ENCODE data around the gene CHRNA4.
"Not testable (repeated sequence)": the region's sequence is repeated elsewhere in the genome, so short reads cannot be mapped to it uniquely, and the experiment has no call there.

Gene CHRNA4

DNA sequence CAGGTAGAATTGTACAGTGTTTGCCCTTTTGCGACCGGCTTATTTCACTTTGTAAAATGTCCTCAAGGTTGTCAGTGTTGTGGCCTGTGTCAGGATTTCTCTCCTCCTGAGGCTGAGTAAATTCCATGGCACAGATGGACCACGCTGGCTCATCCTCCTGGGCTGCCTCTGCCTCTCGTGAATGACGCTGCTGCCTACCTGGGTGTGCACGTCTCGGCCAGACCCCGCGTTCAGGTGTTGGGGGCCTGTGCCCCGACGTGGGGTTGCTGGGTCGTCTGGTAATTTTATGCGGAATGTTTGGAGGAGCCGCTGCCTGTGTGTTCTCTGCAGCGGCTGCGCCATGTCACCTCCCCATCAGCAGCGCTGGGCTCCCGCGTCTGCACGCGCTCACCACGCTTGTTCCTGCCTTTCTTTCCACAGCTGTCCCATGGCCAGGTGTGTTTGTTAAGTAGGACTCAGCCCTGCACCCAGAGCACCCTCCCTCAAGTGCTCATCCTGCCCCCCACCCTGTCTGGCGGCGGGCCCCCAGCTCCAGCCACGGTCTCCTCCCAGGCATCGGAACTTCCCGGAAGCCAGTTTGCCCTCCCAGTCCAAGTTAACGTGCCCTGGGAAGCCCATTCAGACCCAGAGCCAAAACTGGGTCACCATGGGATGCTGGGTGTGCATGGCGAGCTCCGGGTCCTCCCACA lies 36.1 kb upstream of the CHRNA4 start:
- no peak for DNase-seq

DNA sequence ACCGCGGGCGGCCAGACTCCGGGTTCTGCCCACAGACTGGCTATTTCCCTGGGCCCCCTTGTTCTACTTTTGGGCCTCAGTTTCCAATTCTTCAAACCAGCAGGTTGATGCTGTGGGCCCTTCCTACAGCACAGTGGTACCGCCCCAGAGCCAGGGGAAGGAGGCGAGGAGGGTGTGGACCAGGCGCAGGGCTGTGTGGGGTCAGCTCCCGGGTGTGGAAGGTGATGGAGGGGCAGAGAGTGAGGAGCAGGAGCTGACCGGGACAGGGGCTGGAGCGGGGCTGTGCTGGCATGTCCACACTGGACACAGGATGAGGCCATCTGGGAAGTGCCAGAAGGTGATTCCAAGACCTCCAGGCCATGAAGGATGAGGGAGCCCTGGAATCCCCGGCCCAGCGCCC lies 35.2 kb upstream of the CHRNA4 start:
- DNase-seq = no peak

DNA sequence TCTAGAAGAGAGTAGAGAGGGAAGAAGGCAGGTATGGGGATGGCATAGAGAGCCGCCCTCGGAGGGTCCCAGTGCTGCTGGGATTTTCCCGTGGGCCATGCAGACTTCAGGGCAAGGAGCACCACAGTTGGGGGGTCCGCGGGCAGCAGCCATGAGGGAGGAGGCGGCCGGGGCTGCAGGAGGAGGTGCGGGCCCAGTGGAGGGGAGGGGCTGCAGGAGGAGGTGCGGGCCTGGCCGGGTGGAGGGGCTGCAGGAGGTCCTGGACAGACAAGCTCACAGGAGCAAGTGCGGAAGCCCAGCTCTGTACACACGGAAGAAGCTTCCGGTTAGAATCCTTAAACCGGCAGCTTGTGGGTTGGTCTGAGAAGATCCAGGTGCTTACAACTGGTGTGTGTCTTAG lies 34.6 kb upstream of the CHRNA4 start:
- no peak for DNase-seq

DNA sequence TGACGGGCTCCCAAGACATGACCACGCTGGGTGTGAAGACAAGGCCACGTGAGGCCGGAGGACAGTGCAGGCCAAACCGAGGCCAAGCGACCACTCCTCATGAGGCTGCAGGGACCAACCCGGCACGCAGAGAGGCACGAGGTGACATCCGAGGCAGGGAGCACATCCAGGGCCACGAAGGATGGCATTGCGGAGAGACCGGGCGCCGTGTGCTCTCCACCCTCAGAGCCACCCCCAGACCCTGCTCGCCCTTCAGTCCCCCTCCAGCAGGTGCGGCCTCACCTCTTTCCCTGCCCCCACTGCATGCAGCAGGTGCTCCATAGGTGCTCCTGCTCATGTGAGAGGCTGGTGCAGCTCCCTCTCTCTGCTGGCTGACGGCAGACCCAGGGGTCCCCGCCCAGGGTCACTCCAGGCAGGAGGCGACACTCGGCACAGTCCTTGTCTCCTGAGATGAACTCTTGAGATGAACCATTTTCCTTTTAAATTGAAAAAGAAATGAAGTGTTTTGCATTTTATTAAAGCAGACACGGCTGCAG lies 33.8 kb upstream of the CHRNA4 start:
- no peak for DNase-seq

DNA sequence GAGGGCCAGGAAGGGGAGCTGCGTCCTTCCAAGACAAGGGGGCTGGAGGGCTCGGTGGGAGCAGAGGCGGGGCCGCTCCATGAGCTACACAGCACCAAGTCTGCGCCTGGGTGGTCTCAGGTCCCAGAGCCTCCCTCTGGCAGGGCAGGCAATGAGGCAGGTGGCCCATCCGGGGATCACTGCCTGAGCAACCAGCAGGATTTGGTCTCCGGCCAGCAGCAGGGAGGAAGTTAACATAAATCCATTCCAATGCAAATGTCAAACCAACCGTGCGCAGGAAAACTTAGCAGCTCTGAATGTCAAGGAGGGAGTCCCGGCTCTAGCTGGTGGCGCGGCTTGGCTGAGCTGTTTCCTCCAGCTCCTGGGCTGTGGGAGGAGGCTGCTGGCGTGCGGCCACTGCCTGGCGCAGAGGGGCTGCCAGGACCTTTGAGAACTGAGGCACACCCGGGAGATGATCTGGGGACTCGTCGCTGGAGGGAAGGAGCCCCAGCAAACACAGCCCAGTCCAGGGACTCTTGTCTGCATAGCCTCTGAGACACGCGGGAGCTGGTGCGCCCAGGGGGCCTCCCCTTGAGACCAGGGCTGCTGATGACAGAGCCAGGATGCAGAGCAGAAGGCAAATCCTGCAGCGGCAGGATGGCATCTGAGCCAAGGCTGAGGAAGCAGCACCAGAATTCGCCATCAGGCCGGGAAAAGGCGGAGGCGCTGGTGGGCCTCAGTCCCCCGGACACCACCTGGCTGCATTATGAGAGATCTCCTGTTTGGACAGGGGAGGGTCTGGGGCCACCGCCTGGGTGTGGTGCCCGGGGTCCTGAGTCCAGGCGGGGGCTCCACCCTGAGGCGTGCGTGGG lies 33.1 kb upstream of the CHRNA4 start:
- no peak for DNase-seq

DNA sequence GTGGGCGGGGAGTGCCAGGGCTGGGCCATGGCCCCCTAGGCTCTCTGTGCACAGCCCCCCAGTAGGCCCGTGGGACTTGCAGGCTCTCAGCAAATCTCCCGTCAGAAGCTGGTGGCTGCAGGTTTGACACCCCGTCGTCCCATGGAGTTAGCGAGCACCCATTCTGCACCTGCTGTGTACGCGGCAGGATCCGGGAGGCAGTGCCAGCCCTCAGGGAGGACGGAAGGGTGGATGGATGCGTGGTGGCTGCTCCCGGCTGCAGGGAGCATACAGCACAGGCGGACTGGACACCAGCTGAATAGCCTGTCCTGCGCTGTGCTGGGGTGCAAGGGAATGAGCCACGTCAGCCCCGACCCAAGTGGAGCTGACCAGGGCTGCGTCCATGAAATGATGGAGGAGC lies 32.4 kb upstream of the CHRNA4 start:
- no peak for DNase-seq

DNA sequence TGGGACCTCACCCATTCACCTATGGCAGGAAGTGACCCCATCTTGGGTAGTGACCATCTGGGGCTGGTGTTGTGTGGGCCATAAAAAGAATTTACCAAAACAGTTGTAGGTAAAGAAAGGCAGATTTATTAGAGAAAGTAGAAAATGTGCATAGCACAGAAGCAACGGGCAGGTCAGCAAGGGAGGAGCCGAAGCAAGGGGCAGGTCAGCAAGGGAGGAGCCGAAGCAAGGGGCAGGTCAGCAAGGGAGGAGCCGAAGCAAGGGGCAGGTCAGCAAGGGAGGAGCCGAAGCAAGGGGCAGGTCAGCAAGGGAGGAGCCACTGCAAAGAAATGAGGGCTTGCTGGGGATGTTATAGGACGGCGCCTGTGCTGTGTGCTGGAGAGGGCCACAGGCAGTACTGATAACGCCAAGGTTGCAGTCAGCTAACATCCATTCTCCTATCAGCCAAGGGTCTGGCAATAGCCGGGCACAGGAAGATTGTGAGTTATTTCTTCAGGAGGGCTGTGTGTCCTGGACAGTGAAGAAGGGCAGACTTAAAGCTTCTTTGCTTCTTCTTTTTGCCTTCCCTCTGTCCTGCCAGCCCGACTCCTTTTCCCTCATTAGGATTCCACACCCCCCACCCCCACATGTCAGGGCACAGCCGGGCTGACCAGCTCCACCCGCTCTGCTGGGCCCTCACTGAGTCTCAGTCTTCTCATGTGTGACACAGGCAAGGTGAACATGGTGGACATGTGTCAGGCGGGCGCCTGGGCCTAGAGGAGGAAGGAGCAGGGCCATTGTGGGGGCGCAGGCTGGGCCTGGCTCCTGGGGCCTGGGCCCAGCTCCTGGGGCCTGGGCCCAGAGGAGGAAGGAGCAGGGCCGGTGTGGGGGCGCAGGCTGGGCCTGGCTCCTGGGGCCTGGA lies 31.6 kb upstream of the CHRNA4 start:
- DNase-seq = no peak

DNA sequence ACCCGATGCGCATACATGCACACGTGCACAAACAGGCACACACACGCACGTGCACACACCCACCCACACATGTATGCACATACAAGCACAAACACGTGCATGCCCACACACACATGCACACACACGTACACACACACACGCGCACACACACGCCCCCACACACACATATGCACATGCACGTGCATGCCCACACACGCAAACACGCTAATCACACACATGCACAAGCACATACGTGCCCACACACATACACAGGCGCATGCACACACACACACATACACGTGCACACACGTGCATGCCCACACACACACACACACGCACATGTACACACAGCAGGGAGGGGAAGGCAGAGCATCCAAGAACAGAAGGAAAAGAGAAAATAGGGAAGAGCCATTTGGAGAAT lies 26.8 kb upstream of the CHRNA4 start:
- no peak for DNase-seq

DNA sequence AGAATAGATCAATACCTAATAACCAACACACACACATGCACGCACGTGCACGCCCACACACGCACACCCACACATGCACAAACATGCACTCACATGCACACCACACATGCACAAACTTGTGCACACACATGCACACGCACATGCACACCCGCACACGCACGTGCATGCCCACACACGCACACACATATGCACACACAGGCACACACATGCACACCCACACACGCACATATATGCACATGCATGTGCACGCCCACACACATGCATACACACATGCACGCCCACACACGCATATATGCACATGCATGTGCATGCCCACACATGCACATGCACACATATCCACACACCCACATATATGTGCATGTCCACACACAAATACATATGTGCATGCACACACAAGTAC lies 26.2 kb upstream of the CHRNA4 start:
- DNase-seq = no peak

DNA sequence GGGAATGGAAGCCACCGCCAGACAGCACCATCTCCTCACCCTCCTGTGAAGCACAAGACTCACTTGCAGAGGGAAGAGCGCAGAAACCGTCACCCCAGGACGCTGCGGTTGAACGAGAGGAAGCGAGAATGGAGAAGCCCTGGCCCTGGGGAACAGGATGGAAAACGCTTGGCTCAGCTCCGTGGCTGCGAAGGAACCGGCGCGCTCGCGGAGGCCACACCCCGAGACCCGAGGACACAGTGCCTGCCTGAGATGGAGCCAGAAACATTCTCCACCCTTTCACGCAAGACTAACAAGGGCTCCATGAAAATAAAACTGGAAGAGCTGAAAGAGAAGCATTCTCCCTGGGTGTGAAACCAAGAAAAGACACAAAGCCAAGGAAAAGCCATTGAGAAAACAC lies 25.3 kb upstream of the CHRNA4 start:
- no peak for DNase-seq

DNA sequence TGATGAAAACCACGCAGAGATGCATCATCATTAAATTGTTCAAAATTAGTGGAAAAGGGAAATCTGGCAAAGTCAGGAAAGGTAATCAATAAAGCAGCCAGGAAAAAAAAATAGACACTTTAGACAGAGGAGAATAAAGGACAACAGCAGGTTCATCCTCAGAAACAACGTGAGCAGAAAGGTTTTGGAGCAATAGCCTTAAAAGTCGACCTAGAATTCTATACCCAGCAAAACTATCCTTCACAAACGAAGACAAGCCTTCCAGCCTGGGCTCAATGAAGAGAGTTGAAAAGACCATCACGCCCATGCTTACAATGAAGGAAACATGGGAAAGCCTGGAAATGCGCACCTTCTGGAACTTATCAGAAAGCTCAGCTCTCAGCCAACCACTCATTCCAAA lies 24.7 kb upstream of the CHRNA4 start:
- DNase-seq = no peak

DNA sequence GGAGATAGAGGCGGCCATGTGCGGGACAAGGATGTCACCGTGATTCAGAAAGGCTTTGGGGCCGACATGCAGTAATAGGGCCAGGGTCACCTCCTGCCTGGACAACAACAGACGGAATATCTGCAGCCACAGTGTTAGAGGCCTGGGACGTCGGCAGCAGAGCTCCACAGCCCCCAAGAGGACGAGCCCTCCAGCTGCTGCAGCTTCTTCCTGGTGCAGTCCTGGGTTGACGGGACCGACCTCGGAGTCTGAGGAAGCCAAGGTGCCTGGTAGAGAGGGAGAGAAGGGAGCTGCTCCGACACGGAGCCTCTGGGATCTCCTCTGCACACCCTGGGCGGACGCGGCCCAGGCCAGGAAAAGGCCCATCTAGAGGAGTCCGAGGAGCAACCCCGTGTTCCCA lies 23.2 kb upstream of the CHRNA4 start:
- no peak for DNase-seq

DNA sequence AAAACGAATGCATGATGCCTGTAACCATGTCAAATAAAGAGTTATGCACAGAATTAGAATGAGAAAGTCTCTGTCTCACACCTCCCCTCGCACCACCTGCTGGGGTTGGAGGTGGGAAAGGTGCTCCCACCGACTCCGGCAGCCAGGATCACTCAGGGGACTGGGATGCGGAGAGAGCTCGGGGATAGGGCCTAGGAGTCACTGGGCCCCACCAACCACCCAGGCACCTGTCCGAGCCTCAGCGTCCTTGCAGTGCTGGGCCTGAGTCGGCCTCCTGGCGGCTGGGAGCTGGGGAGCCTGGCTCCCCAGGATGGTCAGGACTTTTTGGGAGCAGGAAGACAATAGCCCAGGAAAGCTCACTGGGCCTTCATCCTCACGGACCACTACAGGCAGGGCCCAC lies 22.4 kb upstream of the CHRNA4 start:
- no peak for DNase-seq

DNA sequence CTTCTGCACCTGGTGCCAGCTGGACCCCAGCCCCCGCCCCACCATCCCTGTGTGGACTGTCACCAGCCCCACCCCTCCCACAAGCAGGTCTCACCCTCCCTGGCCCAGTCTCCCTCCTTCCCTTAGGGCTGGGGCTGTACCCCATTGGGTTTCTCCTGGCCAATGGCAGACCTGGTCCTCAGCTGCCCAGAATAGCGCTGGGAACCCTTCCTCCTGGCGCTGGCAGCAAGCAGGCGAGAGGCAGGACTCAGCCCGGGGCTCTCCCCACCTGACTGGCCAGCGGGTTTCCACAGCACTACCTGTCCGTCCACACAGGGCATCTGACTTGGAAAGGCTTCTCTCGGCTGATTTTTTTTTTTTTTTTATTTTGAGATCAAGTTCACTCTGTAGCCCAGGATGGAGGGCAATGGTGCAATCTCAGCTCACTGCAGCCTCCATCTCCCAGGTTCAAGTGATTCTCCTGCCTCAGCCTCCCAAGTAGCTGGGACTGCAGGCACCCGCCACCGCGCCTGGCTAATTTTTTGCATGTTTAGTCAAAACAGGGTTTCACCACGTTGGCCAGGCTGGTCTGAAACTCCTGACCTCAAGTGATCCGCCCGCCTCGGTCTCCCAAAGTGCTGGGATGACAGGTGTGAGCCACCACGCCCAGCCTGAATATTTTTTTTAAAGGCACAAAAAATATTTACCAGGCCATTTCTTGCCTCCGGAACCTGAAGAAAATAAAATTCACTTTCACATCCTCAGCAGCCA lies 21.6 kb upstream of the CHRNA4 start:
- no peak for DNase-seq

DNA sequence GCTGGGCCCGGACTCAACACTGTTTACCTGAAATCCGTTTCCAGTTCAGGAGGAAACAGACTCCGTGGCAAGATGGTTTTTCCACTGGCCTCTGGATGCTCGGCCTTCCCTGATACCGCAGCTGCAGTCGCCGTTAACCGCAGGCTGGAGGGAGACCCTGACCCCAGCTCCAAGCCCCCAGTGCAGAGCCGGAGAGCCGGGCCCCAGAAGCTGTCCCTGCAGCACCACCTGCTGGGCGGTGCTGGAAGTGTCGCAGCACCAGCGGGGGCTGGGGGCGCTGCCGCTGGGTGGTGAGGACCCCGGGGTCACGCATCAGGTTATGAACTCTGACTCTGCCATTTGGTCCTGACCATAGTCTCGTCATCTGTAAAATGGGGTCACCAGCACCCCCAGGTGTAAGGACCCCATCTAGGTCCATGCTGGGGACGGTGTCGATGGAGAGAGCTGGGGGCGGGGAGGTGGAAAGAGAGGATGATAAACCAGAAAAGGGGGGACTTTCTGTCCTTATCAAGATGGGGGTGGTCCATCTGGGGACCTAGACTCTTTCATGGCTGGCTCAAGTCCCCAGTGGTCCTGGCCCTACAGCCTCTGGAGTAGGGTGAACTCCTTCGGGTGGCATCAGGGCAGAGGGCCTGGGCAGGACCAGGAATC lies 20.8 kb upstream of the CHRNA4 start:
- no peak for DNase-seq

DNA sequence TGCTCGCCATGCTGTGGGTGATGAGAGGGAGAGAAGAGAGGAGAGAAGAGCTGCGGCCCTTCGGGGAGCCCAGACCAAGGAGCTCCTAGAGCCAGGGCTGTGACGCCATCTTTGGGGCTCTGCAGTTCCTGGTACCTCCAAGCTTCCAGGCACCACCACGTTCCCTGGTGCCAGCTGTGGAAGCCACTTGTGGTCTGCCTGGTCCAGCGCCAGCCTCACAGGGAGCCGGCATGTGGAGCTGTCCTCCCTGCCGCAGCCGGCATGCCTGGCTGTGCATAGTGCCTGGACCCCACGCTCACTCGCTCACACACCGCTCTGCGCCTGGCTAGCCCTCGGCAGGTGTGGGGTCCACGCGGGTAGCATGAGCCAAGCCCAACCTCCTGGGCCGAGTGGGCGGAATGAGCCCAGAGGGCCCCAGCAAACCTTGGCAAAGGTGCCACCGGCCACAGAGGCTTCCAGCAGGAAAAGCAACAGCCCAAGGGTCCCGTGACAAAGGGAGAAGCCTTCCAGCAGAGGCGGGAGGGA lies 19.3 kb upstream of the CHRNA4 start:
- DNase-seq = no peak

DNA sequence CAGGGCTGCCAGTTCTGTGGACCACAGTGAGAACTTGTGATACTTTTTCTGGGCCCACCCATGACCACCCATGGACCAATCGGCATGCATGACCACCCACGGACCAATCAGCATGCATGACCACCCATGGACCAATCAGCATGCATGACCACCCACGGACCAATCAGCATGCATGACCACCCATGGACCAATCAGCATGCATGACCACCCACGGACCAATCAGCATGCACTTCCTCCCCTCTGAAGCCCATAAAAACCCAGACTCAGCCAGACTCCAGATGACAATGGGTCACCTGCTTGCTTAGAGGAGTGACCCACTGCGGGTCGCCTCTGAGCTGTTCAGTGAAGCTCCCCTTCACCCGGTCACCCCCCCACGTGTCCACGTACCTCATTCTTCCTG lies 18.7 kb upstream of the CHRNA4 start:
- not testable (repeated sequence) for DNase-seq

DNA sequence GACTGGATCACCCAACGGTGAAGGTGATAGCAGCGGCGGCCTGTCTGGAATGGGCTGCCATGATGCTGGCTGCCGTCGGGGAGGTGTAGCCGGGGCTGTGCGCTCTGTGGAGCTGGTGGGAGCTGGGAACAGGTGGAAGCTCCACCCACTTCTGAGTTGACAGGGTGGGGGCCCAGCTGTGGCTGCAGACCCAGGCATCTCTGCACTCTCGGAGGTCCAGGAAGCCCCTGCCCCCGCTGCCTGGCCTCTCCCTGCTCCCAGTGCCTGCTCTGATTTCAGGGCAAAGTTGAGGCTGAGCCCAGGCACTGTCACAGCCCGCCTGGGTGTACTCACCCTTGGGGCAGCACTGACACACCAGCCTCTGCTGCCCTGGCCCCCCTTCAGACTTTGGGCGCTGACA lies 18.1 kb upstream of the CHRNA4 start:
- DNase-seq = no peak

DNA sequence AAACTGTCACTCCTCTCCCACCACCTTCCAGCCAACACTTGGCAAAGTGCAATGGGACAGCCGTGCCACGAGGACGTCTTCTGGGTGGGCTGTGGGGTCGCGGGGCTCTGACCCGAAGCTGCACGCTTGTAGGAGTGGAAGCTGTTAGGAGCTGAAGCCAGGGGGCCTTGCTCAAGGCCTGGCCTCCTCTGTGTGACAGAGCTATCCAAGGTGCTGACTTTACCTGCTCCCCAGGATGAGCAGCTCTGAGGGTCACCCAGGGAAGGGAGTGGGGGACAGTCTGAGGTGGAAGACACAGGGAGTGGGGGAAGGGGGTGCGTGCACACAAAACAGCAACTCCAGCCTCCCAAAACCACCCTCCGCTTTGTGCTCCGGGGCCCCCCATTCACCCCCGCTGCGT lies 17.5 kb upstream of the CHRNA4 start:
- DNase-seq = no peak

DNA sequence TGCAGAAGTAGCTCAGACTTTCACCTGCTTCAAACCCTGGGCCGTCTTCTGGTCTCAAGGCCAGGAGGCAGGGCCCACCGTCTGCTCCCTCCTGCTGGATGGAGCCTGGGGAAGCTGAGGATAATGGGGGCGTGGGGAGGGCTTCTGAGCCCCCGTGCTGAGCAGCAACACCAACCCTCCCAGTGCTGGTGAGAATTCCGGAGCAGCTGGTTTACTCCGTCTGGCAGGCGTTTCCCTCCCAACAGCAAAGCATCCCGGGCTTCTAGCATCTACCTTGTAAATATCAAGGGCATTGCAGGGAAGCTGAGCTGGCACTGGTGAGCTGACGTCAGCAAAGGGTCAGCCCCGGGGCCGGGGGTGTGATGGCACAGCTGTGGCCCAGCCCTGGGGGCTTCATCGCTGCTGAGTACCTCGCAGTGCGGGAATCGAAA lies 16.8 kb upstream of the CHRNA4 start:
- DNase-seq = no peak

DNA sequence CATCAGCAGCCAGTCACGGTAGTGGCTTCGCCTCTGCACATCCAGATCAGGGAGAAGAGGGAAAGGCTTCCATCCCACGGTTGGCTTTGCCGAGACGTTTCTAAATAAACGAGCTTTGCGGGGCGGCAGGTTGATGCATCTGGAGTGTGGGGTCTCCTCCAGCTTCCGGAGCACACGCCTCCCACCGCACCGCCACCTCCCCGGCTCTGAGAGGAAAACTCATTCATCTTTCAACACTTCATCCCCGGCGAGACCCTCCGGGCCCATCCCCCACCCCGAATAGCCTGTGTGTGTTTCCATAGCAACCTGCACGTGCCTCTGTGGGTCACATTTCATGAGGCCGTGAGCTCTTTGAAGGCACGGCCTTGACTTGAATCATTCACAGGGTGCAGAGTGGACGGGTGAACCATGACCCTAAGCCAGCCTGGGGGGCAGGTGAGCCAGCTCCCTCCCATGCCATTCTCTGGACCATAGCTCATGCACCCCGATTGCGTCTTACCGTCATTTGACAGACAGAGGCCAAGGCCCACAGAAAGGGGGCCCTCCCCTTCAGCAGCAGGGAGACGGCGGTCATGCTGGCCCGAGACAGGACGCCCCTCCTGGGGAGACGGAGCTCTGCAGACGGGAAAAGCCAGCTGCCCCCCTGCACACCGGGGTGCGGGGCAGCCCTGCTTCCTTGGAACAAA lies 16.2 kb upstream of the CHRNA4 start:
- DNase-seq = no peak

All from NCI-H1930 (cell line).